ENCODE data around the gene TMEM151B. TPM values are rescaled to one million over a fixed set of nuclear protein-coding genes. Genes with fewer than 3 reads are reported as not detected.

TMEM151B gene
- total and polyA plus RNA-seq, 2 of the 13 experiments (the other 11 are each of a cell fraction or from before 2014, with no cell fraction given), result not detected

DNA sequence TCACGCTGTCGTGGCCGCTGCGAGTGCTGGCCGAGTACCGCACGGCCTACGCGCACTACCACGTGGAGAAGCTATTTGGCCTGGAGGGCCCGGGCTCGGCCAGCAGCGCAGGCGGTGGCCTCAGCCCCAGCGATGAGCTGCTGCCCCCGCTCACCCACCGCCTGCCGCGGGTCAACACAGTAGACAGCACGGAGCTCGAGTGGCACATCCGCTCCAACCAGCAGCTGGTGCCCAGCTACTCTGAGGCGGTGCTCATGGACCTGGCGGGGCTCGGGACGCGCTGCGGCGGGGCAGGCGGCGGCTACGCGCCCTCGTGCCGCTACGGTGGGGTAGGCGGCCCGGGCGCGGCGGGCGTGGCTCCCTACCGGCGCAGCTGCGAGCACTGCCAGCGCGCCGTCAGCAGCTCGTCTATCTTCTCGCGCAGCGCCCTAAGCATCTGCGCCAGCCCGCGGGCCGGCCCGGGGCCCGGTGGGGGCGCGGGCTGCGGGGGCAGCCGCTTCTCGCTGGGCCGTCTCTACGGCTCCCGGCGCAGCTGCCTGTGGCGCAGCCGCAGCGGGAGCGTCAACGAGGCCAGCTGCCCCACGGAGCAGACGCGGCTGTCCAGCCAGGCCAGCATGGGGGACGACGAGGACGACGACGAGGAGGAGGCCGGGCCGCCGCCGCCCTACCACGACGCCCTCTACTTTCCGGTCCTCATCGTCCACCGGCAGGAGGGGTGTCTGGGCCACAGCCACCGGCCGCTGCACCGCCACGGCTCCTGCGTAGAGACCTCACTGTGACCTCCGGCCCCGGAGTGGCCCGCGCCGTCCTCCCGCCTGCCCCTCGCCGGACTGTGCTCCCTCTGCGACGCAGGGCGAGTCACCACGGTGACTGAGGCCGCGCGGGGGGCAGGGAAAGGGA, 5.7 kb downstream of the TMEM151B start (continued):
- TF ChIP-seq, protein P1, sequence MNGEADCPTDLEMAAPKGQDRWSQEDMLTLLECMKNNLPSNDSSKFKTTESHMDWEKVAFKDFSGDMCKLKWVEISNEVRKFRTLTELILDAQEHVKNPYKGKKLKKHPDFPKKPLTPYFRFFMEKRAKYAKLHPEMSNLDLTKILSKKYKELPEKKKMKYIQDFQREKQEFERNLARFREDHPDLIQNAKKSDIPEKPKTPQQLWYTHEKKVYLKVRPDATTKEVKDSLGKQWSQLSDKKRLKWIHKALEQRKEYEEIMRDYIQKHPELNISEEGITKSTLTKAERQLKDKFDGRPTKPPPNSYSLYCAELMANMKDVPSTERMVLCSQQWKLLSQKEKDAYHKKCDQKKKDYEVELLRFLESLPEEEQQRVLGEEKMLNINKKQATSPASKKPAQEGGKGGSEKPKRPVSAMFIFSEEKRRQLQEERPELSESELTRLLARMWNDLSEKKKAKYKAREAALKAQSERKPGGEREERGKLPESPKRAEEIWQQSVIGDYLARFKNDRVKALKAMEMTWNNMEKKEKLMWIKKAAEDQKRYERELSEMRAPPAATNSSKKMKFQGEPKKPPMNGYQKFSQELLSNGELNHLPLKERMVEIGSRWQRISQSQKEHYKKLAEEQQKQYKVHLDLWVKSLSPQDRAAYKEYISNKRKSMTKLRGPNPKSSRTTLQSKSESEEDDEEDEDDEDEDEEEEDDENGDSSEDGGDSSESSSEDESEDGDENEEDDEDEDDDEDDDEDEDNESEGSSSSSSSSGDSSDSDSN (CRISPR knock-in tag; IDR thresholded peaks at IDR 0.05), result peak; percentile 62
- peak; percentile 73; the same call in 1 of the 2 replicates for TF ChIP-seq EZH2 (conservative IDR thresholded peaks at IDR 0.05; ENCODE audit: low read depth, low read length)
- TF ChIP-seq, protein P2, sequence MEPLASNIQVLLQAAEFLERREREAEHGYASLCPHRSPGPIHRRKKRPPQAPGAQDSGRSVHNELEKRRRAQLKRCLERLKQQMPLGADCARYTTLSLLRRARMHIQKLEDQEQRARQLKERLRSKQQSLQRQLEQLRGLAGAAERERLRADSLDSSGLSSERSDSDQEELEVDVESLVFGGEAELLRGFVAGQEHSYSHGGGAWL (CRISPR knock-in tag; IDR thresholded peaks at IDR 0.05), result 0 out of 2 replicates have a peak, but pooled peaks have one; percentile 40
- peak; percentile 32 for TF ChIP-seq YEATS4 (CRISPR knock-in tag; IDR thresholded peaks at IDR 0.05; ENCODE audit: borderline replicate concordance)
- TF ChIP-seq, protein P3, sequence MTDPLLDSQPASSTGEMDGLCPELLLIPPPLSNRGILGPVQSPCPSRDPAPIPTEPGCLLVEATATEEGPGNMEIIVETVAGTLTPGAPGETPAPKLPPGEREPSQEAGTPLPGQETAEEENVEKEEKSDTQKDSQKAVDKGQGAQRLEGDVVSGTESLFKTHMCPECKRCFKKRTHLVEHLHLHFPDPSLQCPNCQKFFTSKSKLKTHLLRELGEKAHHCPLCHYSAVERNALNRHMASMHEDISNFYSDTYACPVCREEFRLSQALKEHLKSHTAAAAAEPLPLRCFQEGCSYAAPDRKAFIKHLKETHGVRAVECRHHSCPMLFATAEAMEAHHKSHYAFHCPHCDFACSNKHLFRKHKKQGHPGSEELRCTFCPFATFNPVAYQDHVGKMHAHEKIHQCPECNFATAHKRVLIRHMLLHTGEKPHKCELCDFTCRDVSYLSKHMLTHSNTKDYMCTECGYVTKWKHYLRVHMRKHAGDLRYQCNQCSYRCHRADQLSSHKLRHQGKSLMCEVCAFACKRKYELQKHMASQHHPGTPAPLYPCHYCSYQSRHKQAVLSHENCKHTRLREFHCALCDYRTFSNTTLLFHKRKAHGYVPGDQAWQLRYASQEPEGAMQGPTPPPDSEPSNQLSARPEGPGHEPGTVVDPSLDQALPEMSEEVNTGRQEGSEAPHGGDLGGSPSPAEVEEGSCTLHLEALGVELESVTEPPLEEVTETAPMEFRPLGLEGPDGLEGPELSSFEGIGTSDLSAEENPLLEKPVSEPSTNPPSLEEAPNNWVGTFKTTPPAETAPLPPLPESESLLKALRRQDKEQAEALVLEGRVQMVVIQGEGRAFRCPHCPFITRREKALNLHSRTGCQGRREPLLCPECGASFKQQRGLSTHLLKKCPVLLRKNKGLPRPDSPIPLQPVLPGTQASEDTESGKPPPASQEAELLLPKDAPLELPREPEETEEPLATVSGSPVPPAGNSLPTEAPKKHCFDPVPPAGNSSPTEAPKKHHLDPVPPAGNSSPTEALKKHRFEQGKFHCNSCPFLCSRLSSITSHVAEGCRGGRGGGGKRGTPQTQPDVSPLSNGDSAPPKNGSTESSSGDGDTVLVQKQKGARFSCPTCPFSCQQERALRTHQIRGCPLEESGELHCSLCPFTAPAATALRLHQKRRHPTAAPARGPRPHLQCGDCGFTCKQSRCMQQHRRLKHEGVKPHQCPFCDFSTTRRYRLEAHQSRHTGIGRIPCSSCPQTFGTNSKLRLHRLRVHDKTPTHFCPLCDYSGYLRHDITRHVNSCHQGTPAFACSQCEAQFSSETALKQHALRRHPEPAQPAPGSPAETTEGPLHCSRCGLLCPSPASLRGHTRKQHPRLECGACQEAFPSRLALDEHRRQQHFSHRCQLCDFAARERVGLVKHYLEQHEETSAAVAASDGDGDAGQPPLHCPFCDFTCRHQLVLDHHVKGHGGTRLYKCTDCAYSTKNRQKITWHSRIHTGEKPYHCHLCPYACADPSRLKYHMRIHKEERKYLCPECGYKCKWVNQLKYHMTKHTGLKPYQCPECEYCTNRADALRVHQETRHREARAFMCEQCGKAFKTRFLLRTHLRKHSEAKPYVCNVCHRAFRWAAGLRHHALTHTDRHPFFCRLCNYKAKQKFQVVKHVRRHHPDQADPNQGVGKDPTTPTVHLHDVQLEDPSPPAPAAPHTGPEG (CRISPR knock-in tag; IDR thresholded peaks at IDR 0.05), result peak; percentile 87
- TF ChIP-seq NR2C2 (CRISPR knock-in tag; IDR thresholded peaks at IDR 0.05; ENCODE audit: borderline replicate concordance), result peak; percentile 32; the same call in 1 of the 2 replicates
- 0 out of 2 replicates have a peak, but pooled peaks have one; percentile 12 for TF ChIP-seq SOX5 (CRISPR knock-in tag; IDR thresholded peaks at IDR 0.05; ENCODE audit: borderline replicate concordance)
- TF ChIP-seq, protein P4, sequence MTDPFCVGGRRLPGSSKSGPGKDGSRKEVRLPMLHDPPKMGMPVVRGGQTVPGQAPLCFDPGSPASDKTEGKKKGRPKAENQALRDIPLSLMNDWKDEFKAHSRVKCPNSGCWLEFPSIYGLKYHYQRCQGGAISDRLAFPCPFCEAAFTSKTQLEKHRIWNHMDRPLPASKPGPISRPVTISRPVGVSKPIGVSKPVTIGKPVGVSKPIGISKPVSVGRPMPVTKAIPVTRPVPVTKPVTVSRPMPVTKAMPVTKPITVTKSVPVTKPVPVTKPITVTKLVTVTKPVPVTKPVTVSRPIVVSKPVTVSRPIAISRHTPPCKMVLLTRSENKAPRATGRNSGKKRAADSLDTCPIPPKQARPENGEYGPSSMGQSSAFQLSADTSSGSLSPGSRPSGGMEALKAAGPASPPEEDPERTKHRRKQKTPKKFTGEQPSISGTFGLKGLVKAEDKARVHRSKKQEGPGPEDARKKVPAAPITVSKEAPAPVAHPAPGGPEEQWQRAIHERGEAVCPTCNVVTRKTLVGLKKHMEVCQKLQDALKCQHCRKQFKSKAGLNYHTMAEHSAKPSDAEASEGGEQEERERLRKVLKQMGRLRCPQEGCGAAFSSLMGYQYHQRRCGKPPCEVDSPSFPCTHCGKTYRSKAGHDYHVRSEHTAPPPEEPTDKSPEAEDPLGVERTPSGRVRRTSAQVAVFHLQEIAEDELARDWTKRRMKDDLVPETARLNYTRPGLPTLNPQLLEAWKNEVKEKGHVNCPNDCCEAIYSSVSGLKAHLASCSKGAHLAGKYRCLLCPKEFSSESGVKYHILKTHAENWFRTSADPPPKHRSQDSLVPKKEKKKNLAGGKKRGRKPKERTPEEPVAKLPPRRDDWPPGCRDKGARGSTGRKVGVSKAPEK (CRISPR knock-in tag; IDR thresholded peaks at IDR 0.05; ENCODE audit: borderline replicate concordance), result peak; percentile 74; the same call in 1 of the 2 replicates
- TF ChIP-seq, protein P5, sequence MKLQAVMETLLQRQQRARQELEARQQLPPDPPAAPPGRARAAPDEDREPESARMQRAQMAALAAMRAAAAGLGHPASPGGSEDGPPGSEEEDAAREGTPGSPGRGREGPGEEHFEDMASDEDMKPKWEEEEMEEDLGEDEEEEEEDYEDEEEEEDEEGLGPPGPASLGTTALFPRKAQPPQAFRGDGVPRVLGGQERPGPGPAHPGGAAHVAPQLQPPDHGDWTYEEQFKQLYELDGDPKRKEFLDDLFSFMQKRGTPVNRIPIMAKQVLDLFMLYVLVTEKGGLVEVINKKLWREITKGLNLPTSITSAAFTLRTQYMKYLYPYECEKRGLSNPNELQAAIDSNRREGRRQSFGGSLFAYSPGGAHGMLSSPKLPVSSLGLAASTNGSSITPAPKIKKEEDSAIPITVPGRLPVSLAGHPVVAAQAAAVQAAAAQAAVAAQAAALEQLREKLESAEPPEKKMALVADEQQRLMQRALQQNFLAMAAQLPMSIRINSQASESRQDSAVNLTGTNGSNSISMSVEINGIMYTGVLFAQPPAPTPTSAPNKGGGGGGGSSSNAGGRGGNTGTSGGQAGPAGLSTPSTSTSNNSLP (IDR thresholded peaks at IDR 0.05; ENCODE audit: low read depth, low read length), result no peak
- TF ChIP-seq CHD2 (IDR thresholded peaks at IDR 0.05; ENCODE audit: low read depth, low read length), result no peak
- no peak for TF ChIP-seq ISX (CRISPR knock-in tag; conservative IDR thresholded peaks at IDR 0.05)
- 0 out of 2 replicates have a peak, but pooled peaks have one; percentile 18 for TF ChIP-seq SAP130 (CRISPR knock-in tag; IDR thresholded peaks at IDR 0.05; ENCODE audit: low read depth)
- TF ChIP-seq CHCHD3 (CRISPR knock-in tag; IDR thresholded peaks at IDR 0.05), result peak; percentile 20; the same call in 1 of the 2 replicates
- TF ChIP-seq TSC22D2 (CRISPR knock-in tag; IDR thresholded peaks at IDR 0.05; ENCODE audit: borderline replicate concordance), result 0 out of 2 replicates have a peak, but pooled peaks have one; percentile 7

Data from HepG2 (cell line).